Uterus (tissue), 4 donors: ENCODE results near the gene HOXD12. TPM values are rescaled to one million over a fixed set of nuclear protein-coding genes. Genes with fewer than 3 reads are reported as not detected.
A peak's percentile ranks its signal among the peaks of the same experiment; 100 is the strongest.

Source experiments
- DNase-seq, 2 donors: peaks; one replicate each; pipeline ENCODE4 v3.0.0-alpha.2; 2019 to 2020
- H3K27ac ChIP-seq, 2 donors: fragments of 200-600 bp; sonication (generic); 1 replicate in 1 of 2; 2 replicates in 1 of 2; pipeline ENCODE4 v1.5.1; 2016 to 2018
- H3K27me3 ChIP-seq, 2 donors: fragments of 200-600 bp; sonication (generic); one replicate each; pipeline ENCODE4 v1.5.1; 2018 to 2019; ENCODE audit warnings: control low read depth in 1 of 2
- H3K36me3 ChIP-seq, 2 donors: fragments of 200-600 bp; sonication (generic); one replicate each; pipeline ENCODE4 v1.5.1; 2019; ENCODE audit warnings: control low read depth in 1 of 2
- H3K4me1 ChIP-seq, 2 donors: fragments of 200-600 bp; sonication (generic); one replicate each; pipeline ENCODE4 v1.5.1; 2018 to 2019; ENCODE audit warnings: control low read depth in 1 of 2
- H3K4me3 ChIP-seq, 2 donors: fragments of 200-600 bp; sonication (generic); 1 replicate in 1 of 2; 2 replicates in 1 of 2; pipeline ENCODE4 v1.5.1; 2018 to 2019; ENCODE audit warnings: mild to moderate bottlenecking in 1 of 2
- H3K9me3 ChIP-seq, 2 donors: fragments of 200-600 bp; sonication (generic); one replicate each; pipeline ENCODE4 v1.5.1; 2019; ENCODE audit warnings: control low read depth in 1 of 2
- POLR2A ChIP-seq, 2 donors: fragments of 450-650 bp; IDR thresholded peaks; one replicate each; pipeline ENCODE4 v1.6.1; 2016; ENCODE audit warnings: antibody characterized with exemption in 2 of 2, mild to moderate bottlenecking in 1 of 2, moderate library complexity in 1 of 2
- intact Hi-C: fragments of 100-400 bp; cut with DNase I; formaldehyde crosslinking; loops from one replicate; pipeline ENCODE4 v1.15.1; 2023; ENCODE audit warnings: low total_unique reads
- total RNA-seq, 4 donors: library from RNA; depleted of rRNA in 3 of 4; stranded (reverse); fragments of >200 nt in 3 of 4; gene quantifications; one replicate each; pipeline versions ENCODE4 v1.1.0 to v1.2.4, GENCODE V29; 2014 to 2023
- TF ChIP-seq, protein P1 (sequence below), 4 experiments: fragments of 200-600 bp in 2 of 4; fragments of 450-650 bp in 2 of 4; sonication (generic) in 2 of 4; IDR thresholded peaks; one replicate each; pipeline ENCODE4 v1.5.1; 2016 to 2019; ENCODE audit warnings: antibody characterized with exemption in 4 of 4, mild to moderate bottlenecking in 2 of 4, moderate library complexity in 1 of 4
- donor health status: DM: yes; HTN: yes; CAD: no.

HOXD12 gene
- total RNA-seq, 4 donors from 2014 or later = 0.76 TPM; not detected in 3

GRCh38 chr2:176107731-176108181 lies 8.2 kb downstream of the HOXD12 start:
- Histone ChIP-seq H3K4me3 (peak overlapping the region; percentile 44 to 51), H3K9me3 (no peaks in the 10 kb centered on the region), H3K27me3 (peaks cover 0 to 3% of the 10 kb centered on the region in 2 donors), H3K27ac (peak overlapping the region; percentile 98 to 99), H3K36me3 (no peaks in the 10 kb centered on the region), H3K4me1 (peaks cover 0 to 8% of the 10 kb centered on the region in 2 donors)
- intact Hi-C loops = no loop called here
- TF ChIP-seq, protein P1, sequence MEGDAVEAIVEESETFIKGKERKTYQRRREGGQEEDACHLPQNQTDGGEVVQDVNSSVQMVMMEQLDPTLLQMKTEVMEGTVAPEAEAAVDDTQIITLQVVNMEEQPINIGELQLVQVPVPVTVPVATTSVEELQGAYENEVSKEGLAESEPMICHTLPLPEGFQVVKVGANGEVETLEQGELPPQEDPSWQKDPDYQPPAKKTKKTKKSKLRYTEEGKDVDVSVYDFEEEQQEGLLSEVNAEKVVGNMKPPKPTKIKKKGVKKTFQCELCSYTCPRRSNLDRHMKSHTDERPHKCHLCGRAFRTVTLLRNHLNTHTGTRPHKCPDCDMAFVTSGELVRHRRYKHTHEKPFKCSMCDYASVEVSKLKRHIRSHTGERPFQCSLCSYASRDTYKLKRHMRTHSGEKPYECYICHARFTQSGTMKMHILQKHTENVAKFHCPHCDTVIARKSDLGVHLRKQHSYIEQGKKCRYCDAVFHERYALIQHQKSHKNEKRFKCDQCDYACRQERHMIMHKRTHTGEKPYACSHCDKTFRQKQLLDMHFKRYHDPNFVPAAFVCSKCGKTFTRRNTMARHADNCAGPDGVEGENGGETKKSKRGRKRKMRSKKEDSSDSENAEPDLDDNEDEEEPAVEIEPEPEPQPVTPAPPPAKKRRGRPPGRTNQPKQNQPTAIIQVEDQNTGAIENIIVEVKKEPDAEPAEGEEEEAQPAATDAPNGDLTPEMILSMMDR (IDR thresholded peaks at IDR 0.05) = no peak
- no peak for TF ChIP-seq POLR2A (IDR thresholded peaks at IDR 0.05)
- peak; percentile 45 to 56 for DNase-seq

- peak overlapping the region; percentile 44 to 51 for H3K4me3 ChIP-seq
- no peaks in the 10 kb centered on the region for H3K9me3 ChIP-seq
- peaks cover 0 to 8% of the 10 kb centered on the region in 2 donors for H3K4me1 ChIP-seq
- TF ChIP-seq, protein P1 (IDR thresholded peaks at IDR 0.05) = peak in 1 of 4 experiments; percentile 8
- no peak for TF ChIP-seq POLR2A (IDR thresholded peaks at IDR 0.05)
- peak overlapping the region; percentile 98 to 99 for H3K27ac ChIP-seq
- peaks cover 0 to 3% of the 10 kb centered on the region in 2 donors for H3K27me3 ChIP-seq
- intact Hi-C loops = no loop called here
- H3K36me3 ChIP-seq = no peaks in the 10 kb centered on the region
- DNase-seq = no peak
Observed at GRCh38 chr2:176109192-176109901, 9.8 kb downstream of the HOXD12 start.

GRCh38 chr2:176109946-176110345 lies 10.4 kb downstream of the HOXD12 start:
- TF ChIP-seq POLR2A (IDR thresholded peaks at IDR 0.05) = no peak
- TF ChIP-seq, protein P1 (IDR thresholded peaks at IDR 0.05) = no peak
- Histone ChIP-seq H3K4me1 (peaks cover 0 to 8% of the 10 kb centered on the region in 2 donors), H3K27me3 (peaks cover 0 to 3% of the 10 kb centered on the region in 2 donors), H3K4me3 (peak overlapping the region; percentile 44 to 51), H3K9me3 (no peaks in the 10 kb centered on the region), H3K27ac (peak overlapping the region; percentile 98 to 99), H3K36me3 (no peaks in the 10 kb centered on the region)
- intact Hi-C loops = no loop called here
- no peak for DNase-seq

- no peak for DNase-seq
- no peaks in the 10 kb centered on the region for H3K36me3 ChIP-seq
- H3K9me3 ChIP-seq = no peaks in the 10 kb centered on the region
- peaks cover 0 to 3% of the 10 kb centered on the region in 2 donors for H3K27me3 ChIP-seq
- peak overlapping the region; percentile 44 to 51 for H3K4me3 ChIP-seq
- TF ChIP-seq, protein P1 (IDR thresholded peaks at IDR 0.05) = no peak
- peak overlapping the region; percentile 98 to 99 for H3K27ac ChIP-seq
- peaks cover 0 to 8% of the 10 kb centered on the region in 2 donors for H3K4me1 ChIP-seq
- intact Hi-C loops = no loop called here
Observed at GRCh38 chr2:176110415-176111308, 11.1 kb downstream of the HOXD12 start.
